Measurements from ENCODE around the gene MAML3. TPM values are rescaled to one million over a fixed set of nuclear protein-coding genes. Genes with fewer than 3 reads are reported as not detected.

Gene MAML3
- total RNA-seq, 1 donor: 6.5 TPM

DNA sequence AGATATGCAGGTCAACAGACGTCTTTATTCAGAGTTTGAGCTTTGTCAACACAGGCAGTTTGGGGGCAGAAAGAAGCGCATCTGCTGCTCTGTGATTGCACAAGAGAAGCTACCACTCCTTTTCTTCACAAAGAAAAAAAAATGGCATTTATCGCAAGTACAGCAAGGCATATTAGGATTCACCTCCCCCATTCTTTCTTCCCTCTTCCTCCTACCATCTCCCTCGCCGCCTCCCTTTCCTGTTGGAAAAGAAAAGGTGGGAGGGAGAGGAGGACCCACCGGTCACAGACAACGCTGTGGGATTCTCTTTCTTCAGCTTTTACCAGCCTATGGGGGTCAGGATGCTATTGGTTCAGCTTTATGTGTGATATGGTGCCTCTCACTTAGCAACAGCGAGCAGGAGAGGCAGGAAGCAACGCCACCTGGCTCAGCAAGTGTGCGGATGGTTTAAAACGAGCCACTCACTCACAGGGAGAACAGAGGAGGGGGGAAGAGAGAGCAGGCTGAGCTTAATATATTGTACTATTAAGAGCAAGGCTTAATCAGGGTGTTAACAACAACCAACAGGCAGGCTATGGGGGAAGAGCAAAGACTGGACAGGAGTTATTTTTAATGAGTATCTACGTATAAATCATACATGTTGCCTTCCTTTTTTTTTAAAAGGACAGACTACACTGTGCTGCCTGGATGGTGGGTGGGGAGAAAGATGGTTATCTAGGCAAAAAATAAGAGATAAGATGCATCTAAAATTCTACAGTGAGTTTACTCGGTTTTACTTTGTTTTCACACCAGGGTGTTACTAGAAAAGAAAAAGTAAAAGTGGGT, 104.7 kb downstream of the MAML3 start:
- TF ChIP-seq, protein P1, sequence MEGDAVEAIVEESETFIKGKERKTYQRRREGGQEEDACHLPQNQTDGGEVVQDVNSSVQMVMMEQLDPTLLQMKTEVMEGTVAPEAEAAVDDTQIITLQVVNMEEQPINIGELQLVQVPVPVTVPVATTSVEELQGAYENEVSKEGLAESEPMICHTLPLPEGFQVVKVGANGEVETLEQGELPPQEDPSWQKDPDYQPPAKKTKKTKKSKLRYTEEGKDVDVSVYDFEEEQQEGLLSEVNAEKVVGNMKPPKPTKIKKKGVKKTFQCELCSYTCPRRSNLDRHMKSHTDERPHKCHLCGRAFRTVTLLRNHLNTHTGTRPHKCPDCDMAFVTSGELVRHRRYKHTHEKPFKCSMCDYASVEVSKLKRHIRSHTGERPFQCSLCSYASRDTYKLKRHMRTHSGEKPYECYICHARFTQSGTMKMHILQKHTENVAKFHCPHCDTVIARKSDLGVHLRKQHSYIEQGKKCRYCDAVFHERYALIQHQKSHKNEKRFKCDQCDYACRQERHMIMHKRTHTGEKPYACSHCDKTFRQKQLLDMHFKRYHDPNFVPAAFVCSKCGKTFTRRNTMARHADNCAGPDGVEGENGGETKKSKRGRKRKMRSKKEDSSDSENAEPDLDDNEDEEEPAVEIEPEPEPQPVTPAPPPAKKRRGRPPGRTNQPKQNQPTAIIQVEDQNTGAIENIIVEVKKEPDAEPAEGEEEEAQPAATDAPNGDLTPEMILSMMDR (IDR thresholded peaks at IDR 0.05; ENCODE audit: insufficient read depth, low read depth, low read length): no peak
- DNase-seq (ENCODE audit: low read depth): peak; percentile 60
- peak overlapping the region; percentile 49 for H3K4me3 ChIP-seq (ENCODE audit: low read depth, low read length)

DNA sequence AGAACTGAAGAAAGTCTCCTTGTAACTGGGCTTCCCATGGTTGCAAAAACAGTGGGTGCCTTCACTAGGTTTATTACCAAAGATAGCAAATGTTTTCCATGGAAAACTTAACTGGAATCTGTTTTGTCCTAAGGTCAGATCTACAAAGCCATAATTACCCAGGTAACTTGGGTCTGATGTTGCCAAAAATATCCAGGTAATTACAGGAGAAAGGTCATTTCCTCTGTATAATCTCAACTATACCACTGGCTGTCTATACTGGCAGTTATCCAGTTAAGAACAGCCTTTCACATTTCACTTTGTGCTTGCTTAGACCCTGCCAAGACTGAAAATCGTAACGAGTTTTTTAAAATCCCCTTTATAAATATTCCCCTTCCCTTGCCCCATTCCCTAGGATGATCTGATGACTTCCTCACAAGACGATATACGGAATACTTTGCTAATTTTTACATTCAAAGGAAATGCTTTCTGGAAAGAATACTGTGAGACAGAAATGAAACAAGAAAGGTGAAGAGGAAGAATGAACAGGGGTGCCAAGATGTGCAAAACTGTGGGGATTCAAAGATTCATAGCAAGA, 105.5 kb downstream of the MAML3 start:
- TF ChIP-seq, protein P1 (IDR thresholded peaks at IDR 0.05; ENCODE audit: insufficient read depth, low read depth, low read length): no peak
- peak overlapping the region; percentile 49 for H3K4me3 ChIP-seq (ENCODE audit: low read depth, low read length)
- DNase-seq (ENCODE audit: low read depth): no peak

DNA sequence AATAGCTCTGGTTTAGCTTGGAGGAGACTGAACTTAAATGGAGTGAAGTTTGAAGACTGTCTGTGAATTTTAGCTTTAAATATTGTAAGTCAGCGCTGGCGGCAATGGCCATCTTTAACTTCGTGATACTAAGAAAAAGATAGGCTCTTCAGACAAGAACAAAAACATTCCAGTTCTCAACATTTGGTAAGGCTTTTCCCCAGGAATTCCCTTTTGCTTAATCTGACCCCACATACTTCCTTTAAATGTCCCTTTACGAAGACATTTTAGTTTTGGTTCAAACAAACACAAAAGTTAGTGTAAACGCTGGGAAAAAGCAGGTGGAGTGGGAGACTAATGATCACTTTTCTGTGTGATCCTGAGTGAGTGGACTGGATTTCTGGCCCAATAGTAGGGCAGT, 106.2 kb downstream of the MAML3 start:
- no peak for DNase-seq (ENCODE audit: low read depth)
- TF ChIP-seq, protein P1 (IDR thresholded peaks at IDR 0.05; ENCODE audit: insufficient read depth, low read depth, low read length): no peak
- H3K4me3 ChIP-seq (ENCODE audit: low read depth, low read length): no peak overlapping the region

DNA sequence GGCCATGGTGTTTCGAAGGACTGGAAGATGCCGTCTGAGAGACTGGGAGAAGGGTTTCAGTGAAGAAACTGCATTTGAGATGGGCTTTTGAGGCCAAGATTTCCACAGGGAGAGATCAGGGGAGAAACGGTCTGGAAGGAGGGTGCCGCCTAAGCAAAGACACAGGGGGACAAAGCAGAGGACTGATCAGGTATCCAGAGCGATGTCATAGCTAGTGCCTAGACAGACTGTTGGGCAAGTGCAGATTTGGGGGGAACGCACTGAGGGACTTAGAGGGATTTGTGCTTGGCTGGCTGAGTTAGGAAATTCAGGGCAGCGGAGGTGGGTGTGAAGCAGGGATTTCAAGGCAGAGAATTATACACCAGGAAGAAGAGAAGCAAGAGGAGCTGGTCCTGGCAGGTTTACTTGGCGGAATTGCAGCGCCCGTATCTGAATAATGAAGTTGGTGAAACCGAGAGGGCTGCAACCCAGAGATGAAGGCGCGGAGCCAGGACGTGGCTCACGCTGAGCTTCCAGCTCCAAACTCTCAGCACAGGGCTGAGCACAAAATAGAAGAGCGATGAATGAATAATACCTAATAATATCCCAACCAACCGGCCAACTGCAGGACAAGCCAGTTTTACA, 106.9 kb downstream of the MAML3 start:
- TF ChIP-seq, protein P1 (IDR thresholded peaks at IDR 0.05; ENCODE audit: insufficient read depth, low read depth, low read length): no peak
- no peak for DNase-seq (ENCODE audit: low read depth)
- no peak overlapping the region for H3K4me3 ChIP-seq (ENCODE audit: low read depth, low read length)

DNA sequence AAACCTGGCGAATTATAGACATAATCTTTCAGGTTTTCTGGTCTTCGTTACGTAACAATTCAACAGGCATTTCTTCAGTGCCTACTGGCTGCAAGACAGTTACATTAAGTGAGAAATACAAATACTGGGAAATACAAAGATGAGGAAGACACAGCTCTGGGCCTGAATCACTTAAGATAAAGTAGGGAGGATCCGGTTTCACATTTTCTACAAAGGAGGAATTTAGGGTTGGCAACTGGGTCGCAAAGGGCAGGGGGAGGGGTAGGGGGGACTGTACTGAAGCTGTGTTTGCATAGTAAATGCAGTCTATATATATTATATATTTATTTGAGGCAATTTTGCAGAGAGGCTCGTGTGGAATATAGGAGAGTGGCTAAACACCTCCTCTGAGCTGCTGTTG, 107.4 kb downstream of the MAML3 start:
- no peak for DNase-seq (ENCODE audit: low read depth)
- no peak overlapping the region for H3K4me3 ChIP-seq (ENCODE audit: low read depth, low read length)
- TF ChIP-seq, protein P1 (IDR thresholded peaks at IDR 0.05; ENCODE audit: insufficient read depth, low read depth, low read length): no peak

DNA sequence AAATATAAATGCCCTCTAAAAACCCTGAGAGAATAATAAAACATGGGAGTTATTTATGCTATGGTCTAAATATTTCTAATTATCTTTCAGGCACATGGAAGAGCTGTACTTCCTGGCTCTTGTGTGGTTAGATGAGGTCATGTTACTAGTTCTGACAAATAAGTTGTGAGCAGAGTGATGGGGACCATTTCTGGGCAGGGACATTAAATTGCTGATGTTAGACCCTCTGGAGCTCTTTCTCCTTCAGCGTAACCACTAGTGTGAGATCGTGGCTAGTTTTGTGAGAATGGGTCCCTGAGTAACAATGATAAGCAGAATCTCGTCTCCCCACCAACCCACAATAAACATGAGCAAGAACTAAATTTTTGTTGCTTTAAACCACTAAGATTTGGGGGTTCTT, 108.0 kb downstream of the MAML3 start:
- H3K4me3 ChIP-seq (ENCODE audit: low read depth, low read length): no peak overlapping the region
- no peak for DNase-seq (ENCODE audit: low read depth)
- TF ChIP-seq, protein P1 (IDR thresholded peaks at IDR 0.05; ENCODE audit: insufficient read depth, low read depth, low read length): no peak

Data from fibroblast of villous mesenchyme (primary cell).